HS-27A (cell line): ENCODE data around the gene RASGRP1.
A peak's percentile ranks its signal among the peaks of the same experiment; 100 is the strongest.

Experiments used
- DNase-seq: peaks from one replicate; pipeline ENCODE4 v3.0.0-alpha.2; 2012; ENCODE audit warnings: low read depth, missing footprints

RASGRP1 gene

DNA sequence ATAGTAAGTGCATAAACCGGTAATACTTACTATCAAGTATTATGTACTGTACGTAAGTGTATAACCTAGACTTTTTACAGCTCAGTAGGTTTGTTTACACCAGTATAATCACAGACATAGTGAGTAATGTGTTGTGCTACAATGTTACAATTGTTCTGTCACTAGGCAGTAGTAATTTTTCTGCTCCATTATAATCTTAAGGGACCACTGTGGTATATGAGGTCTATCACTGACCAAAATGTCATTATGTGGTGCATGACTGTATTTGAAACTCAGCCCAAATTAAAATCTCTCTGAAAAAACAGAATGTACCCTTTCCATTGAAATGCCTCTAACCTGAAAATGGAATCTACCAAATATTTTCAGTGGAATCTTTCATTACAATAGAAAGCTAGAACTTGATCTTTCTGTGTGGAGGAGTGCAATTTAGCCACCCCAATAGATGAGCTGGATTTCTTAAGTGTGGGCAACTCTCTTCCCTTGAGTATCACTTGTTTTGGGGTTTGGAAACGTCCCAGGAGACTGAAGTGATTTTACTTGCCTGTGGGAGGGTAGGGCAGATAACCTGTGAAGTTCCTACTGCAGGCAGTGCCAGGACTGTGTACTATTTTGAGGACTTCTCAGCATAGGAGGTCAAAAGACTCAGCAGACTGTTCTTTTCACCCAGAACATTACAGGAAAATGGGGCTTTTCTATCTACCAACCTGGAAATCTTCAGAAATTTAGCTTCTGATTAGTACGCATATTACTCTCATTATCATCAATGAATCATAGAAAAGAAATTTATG lies 59.7 kb downstream of the RASGRP1 start:
- no peak for DNase-seq

DNA sequence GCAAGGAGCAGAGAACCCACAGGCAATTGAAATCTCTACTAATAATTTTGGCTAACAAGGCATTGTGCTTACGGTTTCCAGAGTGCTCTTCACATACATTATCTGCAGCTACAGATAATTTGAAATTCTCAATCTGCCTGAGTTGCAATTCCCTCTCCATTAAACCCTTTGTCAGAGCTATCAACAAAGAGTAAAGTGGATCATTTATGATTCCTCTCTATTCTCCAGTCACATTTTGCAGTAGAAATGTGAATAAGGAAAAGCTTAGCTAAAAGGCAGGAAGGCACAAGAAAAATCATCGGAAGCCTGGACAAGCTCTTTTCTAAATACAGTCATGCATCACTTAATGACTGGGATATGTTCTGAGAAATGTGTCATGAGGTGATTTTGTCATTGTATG lies 61.1 kb downstream of the RASGRP1 start:
- no peak for DNase-seq

- no peak for DNase-seq
Measured at GRCh38 chr15:38499651-38500050, 65.0 kb downstream of the RASGRP1 start.

DNA sequence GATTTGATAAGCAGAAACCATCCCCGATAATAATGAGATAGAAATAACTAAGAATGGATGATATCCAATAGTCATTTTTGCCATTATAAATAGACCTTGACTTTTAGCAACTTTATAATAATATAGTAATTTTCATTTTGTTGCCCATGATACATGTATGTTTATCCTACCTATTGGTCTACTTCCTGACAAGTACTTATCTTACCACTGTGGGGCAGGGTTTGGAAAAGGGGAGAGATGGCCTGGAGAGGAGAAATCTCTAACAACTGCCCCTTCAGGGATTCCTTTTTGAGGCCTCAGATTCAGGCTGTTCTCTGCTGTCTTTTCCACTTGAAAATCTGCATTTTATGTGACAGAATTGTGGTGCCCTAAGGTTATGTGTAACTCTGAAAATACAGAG lies 68.5 kb downstream of the RASGRP1 start:
- no peak for DNase-seq

DNA sequence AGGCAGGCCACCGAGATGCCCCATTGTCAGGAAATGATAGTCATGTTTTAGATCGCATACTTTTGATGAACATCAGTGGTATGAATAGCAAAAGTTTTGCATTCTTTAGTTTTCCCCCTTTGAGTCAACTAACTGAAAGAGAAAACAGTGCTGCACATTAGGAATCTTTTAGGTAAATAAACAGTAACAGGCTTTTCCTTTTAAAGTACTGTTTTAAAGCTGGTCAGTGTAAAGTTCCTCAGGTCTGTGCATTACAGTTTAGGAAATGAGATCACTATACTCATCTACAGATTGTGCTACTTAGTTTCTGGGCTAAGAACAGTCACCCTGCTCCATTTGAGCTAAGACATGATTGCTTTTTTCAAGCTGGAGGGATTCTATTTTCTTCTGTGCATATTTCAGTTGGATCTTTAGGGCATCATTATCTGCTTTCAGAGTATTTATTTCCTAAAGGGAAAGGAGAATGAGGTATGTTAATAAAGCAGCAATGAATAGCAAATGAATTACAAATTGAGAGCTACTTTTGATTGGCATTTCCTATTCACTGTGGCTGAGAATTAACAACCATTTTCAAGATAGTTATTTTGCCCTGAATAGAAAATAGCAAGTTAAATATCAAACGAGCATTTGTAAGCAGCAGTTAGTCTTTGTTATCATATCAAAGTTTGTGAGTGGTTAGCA lies 74.2 kb downstream of the RASGRP1 start:
- peak; percentile 35 for DNase-seq

GRCh38 chr15:38487378-38487777 lies 77.2 kb downstream of the RASGRP1 start:
- DNase-seq, result no peak

GRCh38 chr15:38486936-38487335 lies 77.7 kb downstream of the RASGRP1 start:
- no peak for DNase-seq

- no peak for DNase-seq
Measured at GRCh38 chr15:38482572-38482971, 82.0 kb downstream of the RASGRP1 start.

- DNase-seq, result no peak
Measured at GRCh38 chr15:38481761-38482160, 82.9 kb downstream of the RASGRP1 start.

- DNase-seq, result no peak
Measured at GRCh38 chr15:38481113-38481512, 83.5 kb downstream of the RASGRP1 start.

DNA sequence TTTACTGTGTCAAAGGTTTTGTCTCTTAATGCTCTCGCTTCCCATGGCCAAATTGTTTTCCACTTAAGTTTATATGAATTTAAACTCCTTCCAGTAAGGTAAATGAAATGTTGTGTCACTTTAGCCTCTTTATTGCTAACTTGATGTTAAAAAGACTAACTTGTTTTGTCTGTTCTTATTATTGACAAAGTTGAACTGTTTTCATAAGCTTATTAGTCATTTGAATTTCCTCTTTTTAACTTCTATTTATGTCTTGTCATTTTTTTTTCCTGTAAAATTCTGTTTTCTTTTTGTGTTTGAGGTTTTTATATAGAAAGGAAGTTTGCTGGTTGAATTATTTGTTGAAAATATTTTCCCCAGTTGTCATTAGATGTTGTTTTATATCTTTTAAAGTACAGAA lies 84.9 kb downstream of the RASGRP1 start:
- DNase-seq, result no peak

GRCh38 chr15:38479266-38479665 lies 85.3 kb downstream of the RASGRP1 start:
- no peak for DNase-seq

DNA sequence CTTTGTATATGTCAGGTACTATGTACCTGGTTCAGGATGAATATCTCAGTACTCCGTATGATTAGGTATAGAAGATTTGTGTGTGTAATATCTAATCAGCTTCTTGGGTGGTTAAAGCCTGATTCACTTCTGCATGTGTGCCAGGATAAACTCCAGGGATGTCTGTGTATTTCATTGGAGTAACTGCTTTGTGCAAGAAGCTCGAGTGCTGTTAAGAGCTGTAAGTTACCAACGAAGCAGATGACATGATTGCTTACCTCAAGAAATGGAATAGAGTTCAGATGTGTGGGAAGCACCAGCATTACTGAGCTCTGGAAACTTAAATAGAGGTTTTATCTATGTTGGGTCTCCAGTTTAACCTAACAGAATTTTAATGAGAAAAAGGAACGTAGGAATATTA lies 87.0 kb downstream of the RASGRP1 start:
- DNase-seq, result no peak

DNA sequence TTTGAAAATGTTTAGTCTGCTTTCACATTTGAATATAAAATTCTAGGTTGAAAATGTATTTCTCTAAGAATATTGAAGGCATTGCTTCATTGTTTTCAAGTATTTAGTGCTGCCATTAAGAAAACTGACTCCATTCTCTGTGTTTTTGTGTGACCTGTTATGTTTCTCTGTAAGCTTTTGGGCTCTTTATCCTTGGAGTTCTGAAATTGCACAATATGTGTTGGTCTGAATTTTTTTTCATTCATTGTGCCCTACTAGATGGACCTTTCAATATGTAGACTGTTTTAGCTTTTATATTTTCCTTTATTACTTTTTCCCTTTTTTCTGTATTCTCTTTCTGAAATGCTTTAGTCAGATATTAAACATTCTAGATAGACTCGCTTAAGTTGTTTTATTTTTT lies 88.5 kb downstream of the RASGRP1 start:
- no peak for DNase-seq

DNA sequence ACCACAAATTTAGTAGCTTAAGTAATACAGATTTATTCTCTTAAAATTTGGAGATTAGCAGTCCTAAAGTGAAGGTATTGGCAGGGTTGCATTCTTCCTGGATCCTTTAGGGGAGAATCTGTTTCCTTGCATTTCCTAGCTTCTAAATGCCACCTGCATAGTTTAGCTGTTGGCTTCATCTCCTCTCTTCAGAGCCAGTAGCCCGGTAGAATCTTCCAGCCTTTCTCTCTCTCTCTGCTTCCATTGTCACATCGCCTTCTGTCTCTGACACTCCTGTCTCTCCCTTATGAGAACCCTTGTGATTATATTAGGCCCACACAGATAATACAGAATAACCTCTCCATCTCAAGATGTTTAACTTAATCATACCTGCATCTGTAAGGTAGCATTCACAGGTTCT lies 89.3 kb downstream of the RASGRP1 start:
- DNase-seq, result no peak

DNA sequence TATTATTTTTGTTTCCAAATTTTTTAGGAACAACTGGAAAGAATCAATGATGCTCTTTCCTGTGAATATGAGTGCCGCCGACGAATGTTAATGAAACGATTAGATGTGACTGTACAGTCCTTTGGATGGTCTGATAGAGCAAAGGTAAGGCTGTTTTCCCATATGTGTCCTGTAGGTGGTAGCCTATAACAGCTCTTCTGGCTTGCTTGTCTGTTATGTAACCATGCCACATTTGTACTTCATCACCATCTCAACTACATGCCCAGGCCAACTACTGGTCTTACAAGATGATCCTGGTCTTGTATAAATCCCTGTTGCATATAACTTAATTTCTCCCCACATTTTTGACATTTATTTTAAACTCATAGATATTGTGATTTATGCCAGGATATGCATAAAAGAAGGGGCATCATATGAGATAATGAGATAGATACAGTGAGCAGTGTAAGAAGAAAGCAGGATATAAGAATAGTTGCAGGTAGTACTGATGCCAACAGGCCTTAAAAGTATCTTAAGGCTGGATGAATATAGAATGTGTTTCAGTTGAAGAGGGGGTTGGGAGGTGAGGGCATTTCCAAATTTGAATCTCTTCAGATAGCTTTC lies 90.4 kb downstream of the RASGRP1 start:
- DNase-seq, result no peak

DNA sequence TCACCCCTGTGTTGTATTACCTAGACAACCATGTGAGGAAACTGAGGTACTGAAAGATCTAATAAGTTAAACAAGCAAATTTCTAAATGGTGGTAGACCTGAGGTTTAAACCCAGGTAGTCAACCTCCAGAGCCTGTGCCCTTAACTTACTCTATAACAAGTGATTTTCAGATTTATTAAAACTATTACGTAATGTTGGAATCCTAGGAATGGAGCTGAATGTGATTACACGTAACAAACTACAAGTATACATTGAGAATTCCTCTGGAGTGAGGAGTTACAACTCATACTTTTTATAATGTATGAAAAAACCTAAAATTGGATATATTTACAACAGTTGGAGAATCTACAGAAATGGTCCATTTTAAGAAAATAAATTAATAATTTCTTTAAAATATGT lies 92.6 kb downstream of the RASGRP1 start:
- no peak for DNase-seq

GRCh38 chr15:38470816-38471215 lies 93.8 kb downstream of the RASGRP1 start:
- no peak for DNase-seq

GRCh38 chr15:38464675-38465074 lies 99.9 kb downstream of the RASGRP1 start:
- no peak for DNase-seq

GRCh38 chr15:38463893-38464292 lies 100.7 kb downstream of the RASGRP1 start:
- DNase-seq, result no peak

- no peak for DNase-seq
Measured at GRCh38 chr15:38461066-38461833, 103.4 kb downstream of the RASGRP1 start.

DNA sequence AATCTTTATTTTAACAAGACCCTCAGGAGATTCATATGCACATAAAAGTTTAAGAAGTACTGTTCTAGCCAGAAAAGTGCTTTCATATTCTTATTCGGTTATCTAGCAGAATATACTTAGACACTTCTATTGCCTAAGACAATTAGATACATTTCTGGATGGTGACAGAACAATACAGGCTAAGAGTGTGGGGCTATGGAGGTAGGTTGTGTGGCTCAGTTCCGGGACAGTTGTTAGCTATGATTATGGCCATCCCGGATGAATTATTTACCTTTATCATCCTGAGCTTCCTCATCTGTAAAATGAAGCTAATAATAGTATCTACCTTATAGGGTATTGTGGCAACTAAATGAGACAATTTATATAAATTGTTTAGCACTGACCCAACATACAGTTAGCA lies 104.1 kb downstream of the RASGRP1 start:
- no peak for DNase-seq

- no peak for DNase-seq
Measured at GRCh38 chr15:38459480-38459879, 105.1 kb downstream of the RASGRP1 start.
